Gastroesophageal sphincter (tissue), 4 donors: Measurements from ENCODE around the gene OPRL1. TPM values are rescaled to one million over a fixed set of nuclear protein-coding genes. Genes with fewer than 3 reads are reported as not detected.
A peak's percentile ranks its signal among the peaks of the same experiment; 100 is the strongest.

Source experiments
- ATAC-seq: fragments of 150-250 bp; one replicate; pipeline ENCODE4 v1.9.1; 2016; ENCODE audit warnings: mild to moderate bottlenecking, moderate library complexity
- H3K27ac ChIP-seq, 4 donors: fragments of 200-600 bp; sonication (generic) in 3 of 4; 1 replicate in 3 of 4; 2 replicates in 1 of 4; pipeline ENCODE4 v1.5.1; 2016 to 2019
- H3K27me3 ChIP-seq: fragments of 200-600 bp; sonication (generic); one replicate; pipeline ENCODE4 v1.5.1; 2019
- H3K36me3 ChIP-seq, 2 donors: fragments of 200-600 bp; sonication (generic); one replicate each; pipeline ENCODE4 v1.5.1; 2019; ENCODE audit warnings: control low read depth in 1 of 2
- H3K4me1 ChIP-seq, 3 donors: fragments of 200-600 bp; sonication (generic); 1 replicate in 2 of 3; 2 replicates in 1 of 3; pipeline ENCODE4 v1.5.1; 2016 to 2019; ENCODE audit warnings: control low read depth in 2 of 3
- H3K4me3 ChIP-seq, 2 donors: fragments of 200-600 bp; sonication (generic); one replicate each; pipeline ENCODE4 v1.5.1; 2019; ENCODE audit warnings: mild to moderate bottlenecking in 1 of 2, moderate library complexity in 1 of 2
- H3K9me3 ChIP-seq, 3 donors: fragments of 200-600 bp; sonication (generic); one replicate each; pipeline ENCODE4 v1.5.1; 2017 to 2019; ENCODE audit warnings: control low read depth in 2 of 3
- EP300 ChIP-seq: sonication (generic); formaldehyde crosslinking; IDR thresholded peaks from one replicate; pipeline ENCODE4 v1.6.1; 2017; ENCODE audit warnings: antibody characterized with exemption, mild to moderate bottlenecking
- POLR2A ChIP-seq, 2 donors: fragments of 450-650 bp; IDR thresholded peaks; one replicate each; pipeline ENCODE4 v1.6.1; 2017; ENCODE audit warnings: antibody characterized with exemption in 2 of 2, mild to moderate bottlenecking in 2 of 2, moderate library complexity in 1 of 2
- POLR2AphosphoS5 ChIP-seq: sonication (generic); formaldehyde crosslinking; IDR thresholded peaks from one replicate; pipeline ENCODE4 v1.6.1; 2017; ENCODE audit warnings: antibody characterized with exemption
- WGBS, 2 donors: methylation state at CpG; one replicate each; pipeline ENCODE4 v1.1.5; 2018; ENCODE audit warnings: low coverage in 1 of 2; 5-methylcytosine and 5-hydroxymethylcytosine counted together
- total RNA-seq, 4 donors: library from RNA; depleted of rRNA; stranded (reverse); fragments of >200 nt; gene quantifications; one replicate each; pipeline ENCODE4 v1.1.0, GENCODE V29; 2016
- TF ChIP-seq, protein P1 (sequence below), 4 experiments: fragments of 200-600 bp in 2 of 4; fragments of 450-650 bp in 2 of 4; sonication (generic) in 1 of 4; IDR thresholded peaks; one replicate each; pipeline ENCODE4 v1.5.1; 2017 to 2019; ENCODE audit warnings: antibody characterized with exemption in 4 of 4, mild to moderate bottlenecking in 2 of 4, moderate library complexity in 2 of 4

Gene OPRL1
- total RNA-seq, 4 donors from 2014 or later, result 0.50 to 1.1 (median 0.66) TPM

DNA sequence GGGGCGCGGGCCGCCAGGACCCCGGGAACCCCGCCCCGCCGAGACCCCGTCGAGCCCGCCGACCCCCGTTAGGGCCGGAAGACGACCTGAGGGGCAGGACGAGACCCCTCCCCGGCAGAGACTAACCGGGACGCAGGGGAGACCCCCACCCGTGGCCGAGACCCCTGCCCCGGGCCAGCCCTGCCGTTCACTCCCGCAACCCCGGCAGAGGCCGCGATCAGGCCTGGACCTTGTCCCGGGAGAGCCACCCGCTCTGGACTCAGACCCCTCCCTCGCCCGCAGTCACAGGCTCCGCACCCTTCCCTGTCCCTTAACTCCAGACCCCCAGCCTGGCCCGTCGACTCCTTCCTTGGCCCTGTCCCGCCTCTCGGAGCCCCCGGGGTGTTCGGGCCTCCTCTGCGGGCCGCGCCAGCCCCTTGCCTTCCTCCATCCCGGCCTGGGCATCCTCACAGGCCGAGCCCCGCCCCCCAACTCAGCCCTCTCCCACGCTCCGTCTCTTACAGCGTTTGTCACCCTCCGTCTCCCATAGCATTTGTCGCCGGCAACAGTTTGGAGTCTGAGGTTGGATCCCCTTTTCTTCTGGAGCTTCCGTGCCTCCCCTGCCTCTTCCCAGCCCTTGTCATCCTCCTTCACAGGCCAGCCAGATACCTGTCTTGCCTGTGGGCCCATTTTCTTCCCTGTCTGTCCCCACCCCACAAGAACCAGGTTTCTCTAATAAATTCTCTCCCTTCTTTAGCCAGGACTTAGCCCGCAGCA lies 16.3 kb upstream of the OPRL1 start:
- Histone ChIP-seq H3K36me3 (peaks cover 0 to 9% of the 10 kb centered on the region in 2 donors), H3K27me3 (no peaks in the 10 kb centered on the region), H3K4me3 (peak overlapping the region; percentile 80 to 96), H3K9me3 (no peaks in the 10 kb centered on the region), H3K4me1 (peaks cover 0 to 46% (median 21%) of the 10 kb centered on the region in 3 donors), H3K27ac (peak overlapping the region; percentile 26 to 92 (median 87))
- WGBS, 2 donors, result 0 to 3% methylated on average over 8 to 19 of the region's 51 CpGs
- no peak for TF ChIP-seq POLR2A (IDR thresholded peaks at IDR 0.05)
- no peak for TF ChIP-seq EP300
- TF ChIP-seq POLR2AphosphoS5, result no peak
- TF ChIP-seq, protein P1, sequence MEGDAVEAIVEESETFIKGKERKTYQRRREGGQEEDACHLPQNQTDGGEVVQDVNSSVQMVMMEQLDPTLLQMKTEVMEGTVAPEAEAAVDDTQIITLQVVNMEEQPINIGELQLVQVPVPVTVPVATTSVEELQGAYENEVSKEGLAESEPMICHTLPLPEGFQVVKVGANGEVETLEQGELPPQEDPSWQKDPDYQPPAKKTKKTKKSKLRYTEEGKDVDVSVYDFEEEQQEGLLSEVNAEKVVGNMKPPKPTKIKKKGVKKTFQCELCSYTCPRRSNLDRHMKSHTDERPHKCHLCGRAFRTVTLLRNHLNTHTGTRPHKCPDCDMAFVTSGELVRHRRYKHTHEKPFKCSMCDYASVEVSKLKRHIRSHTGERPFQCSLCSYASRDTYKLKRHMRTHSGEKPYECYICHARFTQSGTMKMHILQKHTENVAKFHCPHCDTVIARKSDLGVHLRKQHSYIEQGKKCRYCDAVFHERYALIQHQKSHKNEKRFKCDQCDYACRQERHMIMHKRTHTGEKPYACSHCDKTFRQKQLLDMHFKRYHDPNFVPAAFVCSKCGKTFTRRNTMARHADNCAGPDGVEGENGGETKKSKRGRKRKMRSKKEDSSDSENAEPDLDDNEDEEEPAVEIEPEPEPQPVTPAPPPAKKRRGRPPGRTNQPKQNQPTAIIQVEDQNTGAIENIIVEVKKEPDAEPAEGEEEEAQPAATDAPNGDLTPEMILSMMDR (IDR thresholded peaks at IDR 0.05), result no peak
- ATAC-seq, result no peak

DNA sequence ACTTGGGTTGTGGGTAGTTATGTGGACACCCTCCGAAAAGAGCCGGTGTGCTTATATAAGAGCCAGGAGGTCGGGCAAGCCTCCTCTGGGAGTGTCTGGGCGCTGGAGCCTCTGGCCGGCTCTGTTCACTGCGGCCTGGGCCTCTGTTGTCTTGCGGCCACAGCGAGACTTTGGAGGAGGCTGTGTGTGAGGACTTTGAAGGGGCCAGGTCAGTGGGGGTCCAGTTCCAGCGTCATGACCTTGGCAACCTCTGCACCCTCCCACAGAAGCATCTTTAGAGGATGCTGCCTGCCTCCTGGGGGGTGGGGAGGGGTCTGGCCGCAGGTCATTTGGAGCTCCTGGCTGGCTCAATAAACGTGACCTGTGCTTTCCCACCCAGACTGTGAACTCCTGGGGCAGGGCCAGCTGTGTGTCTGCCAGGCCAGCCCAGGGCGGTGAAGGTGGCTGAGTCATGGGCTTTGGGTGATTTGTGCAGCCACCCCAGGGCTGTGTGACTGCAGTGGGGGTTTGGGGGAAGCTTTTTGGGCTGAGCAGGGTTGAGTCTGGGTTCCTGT lies 15.7 kb upstream of the OPRL1 start:
- Histone ChIP-seq H3K36me3 (peaks cover 0 to 9% of the 10 kb centered on the region in 2 donors), H3K4me1 (peaks cover 0 to 46% (median 21%) of the 10 kb centered on the region in 3 donors), H3K9me3 (no peaks in the 10 kb centered on the region), H3K27ac (peak overlapping the region in 3 of 4 donors; percentile 85 to 92 (median 89)), H3K4me3 (peak overlapping the region; percentile 80 to 96), H3K27me3 (no peaks in the 10 kb centered on the region)
- ATAC-seq, result no peak
- TF ChIP-seq, protein P1 (IDR thresholded peaks at IDR 0.05), result no peak
- TF ChIP-seq EP300, result no peak
- TF ChIP-seq POLR2A (IDR thresholded peaks at IDR 0.05), result no peak
- no peak for TF ChIP-seq POLR2AphosphoS5
- WGBS, 2 donors, result 0% methylated on average over 3 of the region's 12 CpGs; no CpG with 5 or more reads in 1 of the 2 donors

DNA sequence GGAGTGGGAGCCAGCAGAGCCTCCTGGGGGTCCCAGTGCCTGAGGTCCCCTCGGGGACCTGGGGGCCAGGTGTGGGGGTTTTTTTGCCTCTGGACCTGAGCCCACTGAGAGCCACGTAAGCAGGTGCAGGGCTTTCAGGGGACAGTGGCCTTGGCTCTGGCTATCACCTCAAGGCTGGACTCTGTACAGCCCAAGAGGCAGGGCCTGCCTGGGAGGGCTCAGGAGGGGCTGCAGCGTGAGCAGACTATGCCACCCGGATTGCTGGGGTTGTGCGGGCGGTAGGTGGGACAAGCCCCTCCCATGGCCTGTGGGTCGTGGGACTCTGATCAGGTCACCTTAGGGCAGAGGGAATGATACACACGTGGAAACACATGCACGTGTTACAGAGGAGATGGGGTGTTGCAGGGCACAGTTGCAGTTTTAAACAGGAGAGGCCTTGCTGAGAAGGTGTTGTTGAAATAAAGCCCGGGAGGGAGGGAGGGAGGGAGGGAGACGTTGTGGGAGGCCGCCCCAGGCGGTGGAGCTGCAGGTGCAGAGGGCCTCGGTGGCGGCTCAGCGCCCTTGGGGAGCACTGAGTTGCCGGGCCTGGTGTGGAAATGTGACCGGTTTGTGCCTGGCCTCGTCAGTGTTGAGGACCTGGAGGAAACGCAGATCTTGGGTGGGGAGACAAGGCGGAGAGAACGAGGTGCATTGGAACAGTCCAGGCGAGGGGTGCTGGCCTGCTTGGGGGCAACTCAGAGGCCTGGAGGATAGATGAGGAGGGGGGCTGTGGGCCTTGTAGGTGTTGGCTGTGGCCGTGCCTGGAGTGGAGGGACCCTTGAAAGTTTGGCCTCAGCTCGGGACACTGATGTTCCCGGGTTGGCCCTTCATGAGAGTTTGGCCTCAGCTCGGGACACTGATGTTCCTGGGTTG lies 14.6 kb upstream of the OPRL1 start:
- Histone ChIP-seq H3K36me3 (peaks cover 0 to 14% of the 10 kb centered on the region in 2 donors), H3K4me3 (no peak overlapping the region), H3K4me1 (peaks cover 0 to 46% (median 21%) of the 10 kb centered on the region in 3 donors), H3K27me3 (no peaks in the 10 kb centered on the region), H3K9me3 (no peaks in the 10 kb centered on the region), H3K27ac (no peak overlapping the region)
- no peak for TF ChIP-seq EP300
- TF ChIP-seq, protein P1 (IDR thresholded peaks at IDR 0.05), result no peak
- no peak for TF ChIP-seq POLR2A (IDR thresholded peaks at IDR 0.05)
- no peak for TF ChIP-seq POLR2AphosphoS5
- no peak for ATAC-seq
- 40% methylated on average over 18 of the region's 27 CpGs; no CpG with 5 or more reads in 1 of the 2 donors for WGBS, 2 donors

DNA sequence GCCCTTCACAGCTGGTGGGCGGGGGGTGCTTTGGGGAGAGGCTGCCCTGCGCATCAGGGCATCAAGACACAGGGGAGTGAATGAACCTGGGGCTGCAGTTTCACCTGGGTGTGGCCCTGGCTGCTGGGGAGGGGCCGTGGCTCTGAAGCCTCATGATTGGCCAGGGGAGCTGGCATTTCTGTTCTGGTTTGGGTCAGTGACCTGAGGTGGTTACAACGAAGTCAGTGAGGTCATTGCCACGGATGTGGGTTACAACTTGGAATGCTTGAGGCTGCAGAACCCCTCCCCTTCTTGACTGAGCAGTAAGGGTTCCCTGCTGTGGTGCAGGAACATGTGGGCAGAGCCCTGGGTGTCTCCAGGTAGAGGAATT lies 13.9 kb upstream of the OPRL1 start:
- H3K27me3 ChIP-seq, result no peaks in the 10 kb centered on the region
- peaks cover 0 to 46% (median 21%) of the 10 kb centered on the region in 3 donors for H3K4me1 ChIP-seq
- no CpG with 5 or more reads among the region's 5 CpGs for WGBS, 2 donors
- H3K4me3 ChIP-seq, result no peak overlapping the region
- peaks cover 0 to 20% of the 10 kb centered on the region in 2 donors for H3K36me3 ChIP-seq
- H3K9me3 ChIP-seq, result no peaks in the 10 kb centered on the region
- TF ChIP-seq, protein P1 (IDR thresholded peaks at IDR 0.05), result no peak
- TF ChIP-seq EP300, result no peak
- no peak for TF ChIP-seq POLR2A (IDR thresholded peaks at IDR 0.05)
- no peak for TF ChIP-seq POLR2AphosphoS5
- H3K27ac ChIP-seq, result no peak overlapping the region
- ATAC-seq, result no peak
